Bronchial epithelial cell (primary cell): Measurements from ENCODE around the gene ACAD9. TPM values are rescaled to one million over a fixed set of nuclear protein-coding genes. Genes with fewer than 3 reads are reported as not detected.
"Not testable (repeated sequence)": the region's sequence is repeated elsewhere in the genome, so short reads cannot be mapped to it uniquely, and the experiment has no call there.

ENCODE experiments used
- DNase-seq: peaks from one replicate; pipeline ENCODE4 v3.0.0-alpha.2; 2010; ENCODE audit warnings: low read depth
- FAIRE-seq: peaks from 2 replicates; lab custom pipeline; 2011; peaks lifted over from hg19 to GRCh38; lab: Jason Lieb, UNC
- H3K27me3 ChIP-seq: 2 replicates; pipeline ENCODE4 v1.5.1; 2011; ENCODE audit warnings: low read length; ENCODE audit not compliant: control insufficient read depth, insufficient read depth
- H3K36me3 ChIP-seq: 2 replicates; pipeline ENCODE4 v1.5.1; 2011; ENCODE audit warnings: low read length; ENCODE audit not compliant: control insufficient read depth, insufficient read depth
- H3K4me3 ChIP-seq: 2 replicates; pipeline ENCODE4 v1.5.1; 2011; ENCODE audit warnings: mild to moderate bottlenecking, low read depth, low read length, control low read depth
- total RNA-seq: library from RNA; depleted of rRNA; stranded (reverse); fragments of >200 nt; gene quantifications from 2 replicates; pipeline ENCODE4 v1.2.1, GENCODE V29; 2014
- TF ChIP-seq, protein P1 (sequence below): IDR thresholded peaks from 2 replicates; pipeline ENCODE4 v1.5.1; 2011; ENCODE audit warnings: mild to moderate bottlenecking, moderate library complexity, low read length, control low read depth, inconsistent platforms; ENCODE audit not compliant: insufficient read depth, severe bottlenecking

The ACAD9 gene
- total RNA-seq, 1 donor from 2014 or later = 24.7 TPM

DNA sequence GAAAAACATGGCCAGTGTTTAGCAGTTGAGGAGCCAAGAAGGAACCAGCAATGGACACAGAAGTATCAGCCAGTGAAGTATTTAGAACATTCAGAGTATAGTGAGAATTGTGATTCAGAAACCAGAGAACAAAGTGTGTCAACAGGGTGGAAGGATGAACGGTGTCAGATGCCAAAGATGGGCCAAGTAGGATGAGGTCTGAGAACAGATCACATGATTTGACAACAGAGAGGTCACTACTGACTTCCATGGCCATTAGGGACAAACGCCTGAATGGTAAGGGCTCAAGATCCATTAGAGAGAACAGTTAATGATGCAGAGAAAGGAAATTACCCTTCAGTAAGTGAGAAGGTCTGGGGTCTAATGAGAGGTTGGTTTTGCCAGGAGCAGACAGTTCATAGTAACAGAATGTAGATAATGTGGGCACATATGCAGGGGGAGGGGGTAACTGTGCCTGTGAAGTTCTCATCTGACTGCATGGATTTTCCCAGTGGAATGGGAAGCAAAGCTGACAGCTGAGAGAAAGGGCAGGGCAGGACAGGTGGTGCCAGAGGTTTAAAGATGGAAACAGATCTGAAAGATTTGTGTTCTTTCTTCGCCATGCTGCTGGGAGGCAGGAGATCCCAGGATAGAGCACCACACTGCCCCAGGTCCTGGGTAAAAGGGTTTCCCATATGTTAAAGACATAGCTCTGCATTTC, 4.8 kb upstream of the ACAD9 start:
- H3K4me3 ChIP-seq = no peak overlapping the region
- H3K36me3 ChIP-seq = peaks cover 2% of the 10 kb centered on the region
- TF ChIP-seq, protein P1, sequence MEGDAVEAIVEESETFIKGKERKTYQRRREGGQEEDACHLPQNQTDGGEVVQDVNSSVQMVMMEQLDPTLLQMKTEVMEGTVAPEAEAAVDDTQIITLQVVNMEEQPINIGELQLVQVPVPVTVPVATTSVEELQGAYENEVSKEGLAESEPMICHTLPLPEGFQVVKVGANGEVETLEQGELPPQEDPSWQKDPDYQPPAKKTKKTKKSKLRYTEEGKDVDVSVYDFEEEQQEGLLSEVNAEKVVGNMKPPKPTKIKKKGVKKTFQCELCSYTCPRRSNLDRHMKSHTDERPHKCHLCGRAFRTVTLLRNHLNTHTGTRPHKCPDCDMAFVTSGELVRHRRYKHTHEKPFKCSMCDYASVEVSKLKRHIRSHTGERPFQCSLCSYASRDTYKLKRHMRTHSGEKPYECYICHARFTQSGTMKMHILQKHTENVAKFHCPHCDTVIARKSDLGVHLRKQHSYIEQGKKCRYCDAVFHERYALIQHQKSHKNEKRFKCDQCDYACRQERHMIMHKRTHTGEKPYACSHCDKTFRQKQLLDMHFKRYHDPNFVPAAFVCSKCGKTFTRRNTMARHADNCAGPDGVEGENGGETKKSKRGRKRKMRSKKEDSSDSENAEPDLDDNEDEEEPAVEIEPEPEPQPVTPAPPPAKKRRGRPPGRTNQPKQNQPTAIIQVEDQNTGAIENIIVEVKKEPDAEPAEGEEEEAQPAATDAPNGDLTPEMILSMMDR = no peak
- DNase-seq = no peak
- no peaks in the 10 kb centered on the region for H3K27me3 ChIP-seq
- peak; percentile 75 for FAIRE-seq

DNA sequence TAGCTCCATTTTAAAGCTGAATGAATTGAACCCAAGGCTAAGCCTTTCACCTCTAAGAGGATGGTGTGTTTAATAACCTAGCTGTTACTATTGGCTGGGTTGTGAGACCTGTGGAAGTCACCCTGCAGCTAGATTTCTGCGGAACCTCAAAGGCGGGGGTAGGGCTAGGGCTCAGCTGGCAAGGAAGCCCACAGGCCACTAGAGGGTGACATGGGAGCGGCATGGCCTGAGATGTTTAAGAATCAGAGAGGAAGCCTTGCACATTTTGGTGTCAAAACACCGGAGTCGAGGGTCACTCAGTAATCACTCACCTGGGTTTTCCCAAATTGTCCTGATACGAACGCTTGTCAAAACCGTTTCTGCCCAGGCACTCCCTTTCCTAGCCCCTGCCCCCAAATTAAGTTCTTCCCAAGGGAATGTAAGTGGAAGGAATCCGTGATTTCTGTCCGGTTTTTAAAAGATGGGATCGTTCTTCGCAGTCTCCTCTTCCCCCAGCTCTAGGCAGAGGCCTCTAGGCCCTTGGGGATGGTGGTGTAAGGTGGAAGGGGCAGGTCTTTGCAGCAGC, 3.8 kb upstream of the ACAD9 start:
- TF ChIP-seq, protein P1 = peak; percentile 72
- Histone ChIP-seq H3K4me3 (no peak overlapping the region), H3K36me3 (peaks cover 2% of the 10 kb centered on the region), H3K27me3 (no peaks in the 10 kb centered on the region)
- FAIRE-seq = no peak
- peak; percentile 6 for DNase-seq

DNA sequence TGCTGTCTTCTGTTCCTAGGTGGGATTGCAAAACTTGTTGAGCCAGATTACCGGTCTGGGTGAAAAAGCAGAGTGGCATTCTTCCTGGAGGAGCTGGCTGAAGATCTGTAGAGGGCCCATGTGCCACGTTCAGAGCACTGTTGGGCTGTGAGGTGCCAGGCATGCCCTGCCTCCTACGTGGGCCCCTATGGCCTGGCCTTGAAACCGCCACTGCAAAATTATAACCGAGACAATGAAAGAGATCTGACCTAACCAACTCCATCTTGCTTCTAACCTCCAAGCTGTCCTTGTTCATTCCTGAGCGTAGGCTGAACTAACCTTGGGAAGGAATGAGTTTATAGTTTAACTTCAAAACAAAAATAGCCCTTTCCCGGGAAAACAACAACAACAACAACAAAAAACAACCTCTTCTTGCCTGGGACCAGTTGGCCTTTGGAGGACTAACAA, 1.4 kb upstream of the ACAD9 start:
- no peaks in the 10 kb centered on the region for H3K27me3 ChIP-seq
- peak overlapping the region; percentile 73 for H3K4me3 ChIP-seq
- FAIRE-seq (no peak), DNase-seq (peak; percentile 3)
- TF ChIP-seq, protein P1 = no peak
- peaks cover 5% of the 10 kb centered on the region for H3K36me3 ChIP-seq

DNA sequence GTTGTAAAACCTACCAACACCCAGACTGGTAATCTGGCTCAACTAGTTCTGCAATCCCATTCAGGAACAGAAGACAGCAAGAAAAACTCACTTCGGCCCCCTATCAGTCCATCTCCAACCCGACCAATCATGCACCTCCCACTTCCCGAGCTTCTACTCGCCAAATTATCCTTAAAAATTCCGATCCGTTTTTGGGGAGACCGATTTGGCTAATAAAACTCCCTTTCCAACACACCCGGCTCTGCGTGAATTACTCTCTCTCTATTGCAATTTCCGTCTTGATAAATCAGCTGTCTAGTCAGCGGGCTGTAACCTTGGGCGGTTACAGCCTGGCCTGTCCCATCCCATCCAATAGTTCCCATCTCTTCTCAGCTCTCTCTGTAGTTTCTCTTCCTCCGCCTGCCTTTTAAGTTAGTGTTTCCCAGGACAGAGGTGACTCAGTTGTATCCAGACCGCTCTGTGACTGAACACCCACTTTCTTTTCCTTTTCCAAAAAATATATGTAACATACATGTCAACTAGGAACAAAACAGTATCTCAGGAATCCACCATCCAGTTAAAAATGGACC, 780 bp upstream of the ACAD9 start:
- TF ChIP-seq, protein P1 = no peak
- Histone ChIP-seq H3K4me3 (peak overlapping the region; percentile 73), H3K27me3 (no peaks in the 10 kb centered on the region), H3K36me3 (peaks cover 6% of the 10 kb centered on the region)
- no peak for FAIRE-seq
- DNase-seq = peak; percentile 76

DNA sequence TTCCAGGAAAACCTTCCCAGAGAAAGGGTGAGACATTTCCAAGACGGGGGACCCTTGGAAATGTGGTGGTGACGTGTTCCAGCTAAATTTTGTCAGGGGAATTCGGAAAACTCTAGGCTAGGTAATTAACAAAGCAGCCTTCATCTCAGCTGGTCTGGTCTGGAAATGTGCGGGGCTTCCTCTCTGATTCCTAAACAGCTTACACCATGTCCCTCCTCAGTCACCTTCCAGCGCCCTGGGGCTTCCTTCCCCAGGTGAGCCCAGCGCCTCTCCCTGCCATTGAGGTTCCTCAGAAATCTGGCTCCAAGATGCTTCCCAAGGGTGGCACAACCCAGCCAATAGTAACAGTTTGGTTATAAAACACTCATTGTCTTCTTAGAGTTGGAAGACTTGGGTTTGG, 571 bp downstream of the ACAD9 start:
- FAIRE-seq = no peak
- TF ChIP-seq, protein P1 = no peak
- Histone ChIP-seq H3K36me3 (peaks cover 9% of the 10 kb centered on the region), H3K4me3 (peak overlapping the region; percentile 73), H3K27me3 (no peaks in the 10 kb centered on the region)
- no peak for DNase-seq

DNA sequence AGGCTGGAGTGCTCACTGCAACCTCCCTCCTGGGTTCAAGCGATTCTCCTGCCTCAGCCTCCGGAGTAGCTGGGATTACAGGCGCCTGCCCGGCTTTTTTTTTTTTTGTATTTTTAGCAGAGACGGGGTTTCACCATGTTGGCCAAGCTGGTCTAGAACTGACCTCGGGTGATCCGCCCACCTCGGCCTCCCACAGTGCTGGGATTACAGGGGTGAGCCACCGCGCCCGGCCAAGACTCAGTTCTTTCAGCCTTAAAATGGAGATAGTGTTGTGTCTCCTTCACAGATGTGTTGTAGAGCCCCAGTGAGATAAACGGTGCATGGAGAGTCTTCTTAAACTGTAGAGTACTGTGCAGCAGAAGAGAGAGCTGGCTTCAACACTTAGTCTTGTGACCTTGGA, 1.0 kb downstream of the ACAD9 start:
- FAIRE-seq, DNase-seq, H3K27me3 ChIP-seq: not testable (repeated sequence)

More for the DNA sequence above, 1.0 kb downstream of the ACAD9 start:
- not testable (repeated sequence) for H3K36me3 ChIP-seq
- peak overlapping the region; percentile 73 for H3K4me3 ChIP-seq
